ENCODE measurements around the gene TBC1D22B. TPM values are rescaled to one million over a fixed set of nuclear protein-coding genes. Genes with fewer than 3 reads are reported as not detected.

Gene TBC1D22B
- total RNA-seq, 6 experiments from 2014 or later: 1.3 to 4.0 (median 2.8) TPM

GRCh38 chr6:37365791-37366190 lies 108.2 kb downstream of the TBC1D22B start:
- peak in 3 of 4 donors; percentile 34 to 44 (median 40) for ATAC-seq
- no peaks in the 10 kb centered on the region for H3K9me3 ChIP-seq
- H3K27me3 ChIP-seq: no peaks in the 10 kb centered on the region
- no peak overlapping the region for H3K27ac ChIP-seq
- no peak for TF ChIP-seq POLR2A (IDR thresholded peaks at IDR 0.05)
- TF ChIP-seq CTCF (IDR thresholded peaks at IDR 0.05): peak in 3 of 4 donors; percentile 16 to 34 (median 21)
- no peak for DNase-seq
- no peak overlapping the region for H3K4me3 ChIP-seq
- WGBS (ENCODE audit: insufficient coverage, low coverage, low lambda C conversion rate, missing lambda C conversion rate): 38% methylated on average over 2 of the region's 2 CpGs
- no peaks in the 10 kb centered on the region for H3K4me1 ChIP-seq
- H3K36me3 ChIP-seq: peaks cover 0 to 23% (median 3%) of the 10 kb centered on the region in 4 donors
- intact Hi-C loops (cut with DNase I): no loop called here

GRCh38 chr6:37366910-37367309 lies 109.3 kb downstream of the TBC1D22B start:
- H3K27me3 ChIP-seq: no peaks in the 10 kb centered on the region
- no peak for TF ChIP-seq CTCF (IDR thresholded peaks at IDR 0.05)
- no peak for TF ChIP-seq POLR2A (IDR thresholded peaks at IDR 0.05)
- intact Hi-C loops (cut with DNase I): no loop called here
- no peaks in the 10 kb centered on the region for H3K4me1 ChIP-seq
- no peaks in the 10 kb centered on the region for H3K9me3 ChIP-seq
- H3K4me3 ChIP-seq: no peak overlapping the region
- 94% methylated on average over 3 of the region's 3 CpGs for WGBS (ENCODE audit: insufficient coverage, low coverage, low lambda C conversion rate, missing lambda C conversion rate)
- peaks cover 0 to 20% (median 3%) of the 10 kb centered on the region in 4 donors for H3K36me3 ChIP-seq
- DNase-seq (no peak), ATAC-seq (no peak)
- H3K27ac ChIP-seq: no peak overlapping the region

DNA sequence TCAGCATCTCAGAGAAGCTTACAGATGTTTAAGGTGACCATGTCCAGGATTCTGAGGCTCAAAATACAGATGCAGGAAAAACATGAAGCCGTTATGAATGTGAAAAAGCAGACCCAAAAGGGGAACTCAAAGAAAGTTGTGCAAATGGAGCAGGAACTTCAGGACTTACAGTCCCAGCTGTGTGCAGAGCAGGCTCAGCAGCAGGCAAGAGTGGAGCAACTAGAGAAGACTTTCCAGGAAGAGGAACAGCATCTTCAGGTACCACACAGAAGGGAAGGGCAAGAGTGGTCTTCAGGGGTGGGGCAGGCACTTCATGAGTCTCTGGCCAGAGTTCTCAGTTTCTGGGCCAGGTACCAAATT lies 111.4 kb downstream of the TBC1D22B start:
- H3K27me3 ChIP-seq: no peaks in the 10 kb centered on the region
- H3K4me1 ChIP-seq: no peaks in the 10 kb centered on the region
- ATAC-seq: no peak
- H3K27ac ChIP-seq: no peak overlapping the region
- WGBS (ENCODE audit: insufficient coverage, low coverage, low lambda C conversion rate, missing lambda C conversion rate): 50% methylated on average over 1 of the region's 1 CpG
- no peak for TF ChIP-seq CTCF (IDR thresholded peaks at IDR 0.05)
- TF ChIP-seq POLR2A (IDR thresholded peaks at IDR 0.05): no peak
- no peak for DNase-seq
- intact Hi-C loops (cut with DNase I): no loop called here
- peaks cover 0 to 9% (median 3%) of the 10 kb centered on the region in 4 donors for H3K36me3 ChIP-seq
- H3K9me3 ChIP-seq: no peaks in the 10 kb centered on the region
- H3K4me3 ChIP-seq: no peak overlapping the region

DNA sequence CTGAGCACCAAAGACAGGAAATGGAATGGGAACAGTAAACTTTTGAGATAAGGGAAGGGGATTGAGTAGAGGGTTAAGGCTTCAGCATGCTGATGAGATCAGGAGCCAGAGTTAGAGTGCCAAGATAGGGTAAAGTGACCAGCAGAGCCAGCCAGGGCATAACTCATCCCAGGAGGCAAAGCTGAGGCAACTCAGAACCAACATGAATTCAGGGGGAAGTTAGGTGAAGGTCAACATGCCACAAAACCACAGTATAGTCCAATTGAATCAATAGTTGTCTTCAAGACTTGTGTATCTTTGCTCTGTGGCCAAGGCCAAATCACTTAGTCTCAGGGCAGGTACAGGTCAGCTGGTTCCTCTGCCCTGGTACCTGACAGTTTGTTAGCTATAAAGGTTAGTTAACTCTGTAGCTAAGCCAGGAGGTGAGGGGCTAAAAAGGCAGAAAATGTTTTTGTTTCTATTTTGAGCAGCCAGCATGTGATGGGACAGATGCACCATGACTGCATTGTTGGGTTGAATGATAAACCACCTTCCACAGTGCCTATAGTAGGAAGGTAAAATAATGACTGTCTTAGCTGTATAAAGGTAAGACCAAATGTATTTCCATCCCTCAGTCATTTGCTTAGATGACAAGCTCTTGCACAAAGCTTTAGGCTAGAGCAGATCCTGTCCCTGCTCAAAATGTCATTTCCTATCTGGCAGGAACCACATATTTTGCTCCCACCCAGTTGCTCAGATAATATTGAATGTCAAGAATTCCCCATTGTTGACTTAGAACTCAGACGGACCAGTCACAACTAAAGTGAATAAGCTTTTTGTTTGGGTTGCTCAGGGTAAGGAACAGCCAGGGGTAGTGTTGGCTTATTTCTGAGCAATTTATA lies 112.0 kb downstream of the TBC1D22B start:
- TF ChIP-seq POLR2A (IDR thresholded peaks at IDR 0.05) (no peak), CTCF (IDR thresholded peaks at IDR 0.05) (no peak)
- WGBS (ENCODE audit: insufficient coverage, low coverage, low lambda C conversion rate, missing lambda C conversion rate): 33% methylated on average over 1 of the region's 1 CpG
- H3K4me3 ChIP-seq: no peak overlapping the region
- H3K9me3 ChIP-seq: no peaks in the 10 kb centered on the region
- intact Hi-C loops (cut with DNase I): no loop called here
- H3K36me3 ChIP-seq: peaks cover 0 to 11% (median 3%) of the 10 kb centered on the region in 4 donors
- H3K4me1 ChIP-seq: no peaks in the 10 kb centered on the region
- ATAC-seq (peak; percentile 32 to 63 (median 50)), DNase-seq (no peak)
- H3K27ac ChIP-seq: no peak overlapping the region
- no peaks in the 10 kb centered on the region for H3K27me3 ChIP-seq
